CMK (cell line): Measurements from ENCODE around the gene IER2.
"Not testable (repeated sequence)": the region's sequence is repeated elsewhere in the genome, so short reads cannot be mapped to it uniquely, and the experiment has no call there.

ENCODE experiments used
- DNase-seq: peaks from one replicate; pipeline ENCODE4 v3.0.0-alpha.2; 2010; ENCODE audit warnings: low read depth

The IER2 gene

GRCh38 chr19:13198634-13199033 is 48.4 kb downstream of the IER2 start:
- DNase-seq: no peak

- DNase-seq: not testable (repeated sequence)
Observed at GRCh38 chr19:13202112-13202511, 51.9 kb downstream of the IER2 start.
